Mammary epithelial cell (primary cell): ENCODE results near the gene CPAMD8.

Source experiments
- EZH2 ChIP-seq: IDR thresholded peaks from 2 replicates; pipeline ENCODE4 v1.6.1; 2012; ENCODE audit warnings: low read length, inconsistent platforms, borderline replicate concordance
- TF ChIP-seq, protein P1 (sequence below), 2 donors: IDR thresholded peaks in 1 of 2; conservative IDR thresholded peaks in 1 of 2; 2 replicates each; pipeline ENCODE4 v1.5.1; 2011 to 2012; ENCODE audit warnings: inconsistent platforms in 2 of 2, low read length in 2 of 2, mild to moderate bottlenecking in 2 of 2, control low read depth in 1 of 2, low read depth in 1 of 2; ENCODE audit not compliant: insufficient read depth in 1 of 2; ENCODE audit errors: extremely low read depth in 1 of 2

GRCh38 chr19:17075864-17076542 lies 49.4 kb upstream of the CPAMD8 start:
- TF ChIP-seq, protein P1, sequence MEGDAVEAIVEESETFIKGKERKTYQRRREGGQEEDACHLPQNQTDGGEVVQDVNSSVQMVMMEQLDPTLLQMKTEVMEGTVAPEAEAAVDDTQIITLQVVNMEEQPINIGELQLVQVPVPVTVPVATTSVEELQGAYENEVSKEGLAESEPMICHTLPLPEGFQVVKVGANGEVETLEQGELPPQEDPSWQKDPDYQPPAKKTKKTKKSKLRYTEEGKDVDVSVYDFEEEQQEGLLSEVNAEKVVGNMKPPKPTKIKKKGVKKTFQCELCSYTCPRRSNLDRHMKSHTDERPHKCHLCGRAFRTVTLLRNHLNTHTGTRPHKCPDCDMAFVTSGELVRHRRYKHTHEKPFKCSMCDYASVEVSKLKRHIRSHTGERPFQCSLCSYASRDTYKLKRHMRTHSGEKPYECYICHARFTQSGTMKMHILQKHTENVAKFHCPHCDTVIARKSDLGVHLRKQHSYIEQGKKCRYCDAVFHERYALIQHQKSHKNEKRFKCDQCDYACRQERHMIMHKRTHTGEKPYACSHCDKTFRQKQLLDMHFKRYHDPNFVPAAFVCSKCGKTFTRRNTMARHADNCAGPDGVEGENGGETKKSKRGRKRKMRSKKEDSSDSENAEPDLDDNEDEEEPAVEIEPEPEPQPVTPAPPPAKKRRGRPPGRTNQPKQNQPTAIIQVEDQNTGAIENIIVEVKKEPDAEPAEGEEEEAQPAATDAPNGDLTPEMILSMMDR (conservative IDR thresholded peaks at IDR 0.05 in 1 of 2, IDR thresholded peaks at IDR 0.05 in 1 of 2; ENCODE audit: extremely low read depth in 1 of 2, insufficient read depth in 1 of 2, low read depth in 1 of 2, low read length in 2 of 2) = no peak
- no peak for TF ChIP-seq EZH2
